ENCODE data around the gene DROSHA. TPM values are rescaled to one million over a fixed set of nuclear protein-coding genes. Genes with fewer than 3 reads are reported as not detected.

Gene DROSHA
- total RNA-seq, 3 donors from 2014 or later, result 46.6 to 72.4 (median 53.3) TPM

DNA sequence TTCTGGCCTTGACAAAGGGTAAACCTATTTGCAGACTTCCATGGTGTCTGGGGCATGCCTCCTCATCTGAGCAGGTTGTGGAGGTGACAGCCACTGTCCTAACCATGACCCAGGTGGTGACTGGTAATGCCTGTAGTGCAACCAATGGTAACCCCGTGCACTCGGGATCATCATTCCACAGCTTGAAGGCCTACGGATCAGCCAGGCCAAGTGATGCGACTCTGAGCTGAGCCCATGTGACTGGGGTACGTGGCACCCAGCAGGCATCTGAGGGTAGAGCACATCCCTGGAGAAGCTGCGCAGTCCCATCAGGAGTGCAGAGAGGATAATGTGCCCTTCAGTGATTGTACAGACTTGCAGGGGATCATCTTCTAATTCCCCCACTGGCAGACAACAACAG is 35.0 kb downstream of the DROSHA start:
- TF ChIP-seq, protein P1, sequence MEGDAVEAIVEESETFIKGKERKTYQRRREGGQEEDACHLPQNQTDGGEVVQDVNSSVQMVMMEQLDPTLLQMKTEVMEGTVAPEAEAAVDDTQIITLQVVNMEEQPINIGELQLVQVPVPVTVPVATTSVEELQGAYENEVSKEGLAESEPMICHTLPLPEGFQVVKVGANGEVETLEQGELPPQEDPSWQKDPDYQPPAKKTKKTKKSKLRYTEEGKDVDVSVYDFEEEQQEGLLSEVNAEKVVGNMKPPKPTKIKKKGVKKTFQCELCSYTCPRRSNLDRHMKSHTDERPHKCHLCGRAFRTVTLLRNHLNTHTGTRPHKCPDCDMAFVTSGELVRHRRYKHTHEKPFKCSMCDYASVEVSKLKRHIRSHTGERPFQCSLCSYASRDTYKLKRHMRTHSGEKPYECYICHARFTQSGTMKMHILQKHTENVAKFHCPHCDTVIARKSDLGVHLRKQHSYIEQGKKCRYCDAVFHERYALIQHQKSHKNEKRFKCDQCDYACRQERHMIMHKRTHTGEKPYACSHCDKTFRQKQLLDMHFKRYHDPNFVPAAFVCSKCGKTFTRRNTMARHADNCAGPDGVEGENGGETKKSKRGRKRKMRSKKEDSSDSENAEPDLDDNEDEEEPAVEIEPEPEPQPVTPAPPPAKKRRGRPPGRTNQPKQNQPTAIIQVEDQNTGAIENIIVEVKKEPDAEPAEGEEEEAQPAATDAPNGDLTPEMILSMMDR (IDR thresholded peaks at IDR 0.05), result no peak

DNA sequence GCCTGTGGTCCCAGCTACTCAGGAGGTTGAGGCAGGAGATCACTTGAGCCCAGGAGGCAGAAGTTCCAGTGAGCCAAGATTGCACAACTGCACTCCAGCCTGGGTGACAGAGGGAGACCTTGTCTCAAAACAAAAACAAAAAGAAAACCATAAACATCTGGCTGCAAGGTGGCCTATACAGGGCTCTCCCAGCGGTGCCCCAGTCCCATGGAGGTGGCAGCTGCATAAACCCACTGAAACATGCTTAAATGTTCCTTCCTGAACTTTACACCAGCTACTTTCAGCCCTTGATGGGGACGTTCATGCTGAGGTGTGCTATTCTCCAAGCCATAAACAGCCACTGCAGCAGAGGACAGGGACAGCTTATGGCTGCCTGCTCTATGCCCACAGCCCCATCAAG is 35.6 kb downstream of the DROSHA start:
- Histone ChIP-seq H3K4me1 (ENCODE audit: low read depth) (no peaks in the 10 kb centered on the region), H3K4me3 (no peak overlapping the region), H3K36me3 (ENCODE audit: low read depth) (no peaks in the 10 kb centered on the region), H3K9me3 (no peaks in the 10 kb centered on the region)
- no peak for ATAC-seq
- intact Hi-C loops (cut with DNase I, micrococcal nuclease), result no loop called here
- TF ChIP-seq, protein P1 (IDR thresholded peaks at IDR 0.05), result no peak
- DNase-seq, result no peak

More for the DNA sequence above, 35.0 kb downstream of the DROSHA start:
- no peak for ATAC-seq
- no peak overlapping the region for H3K4me3 ChIP-seq
- no peak for DNase-seq
- intact Hi-C loops (cut with DNase I, micrococcal nuclease), result no loop called here
- H3K9me3 ChIP-seq, result no peaks in the 10 kb centered on the region
- H3K4me1 ChIP-seq (ENCODE audit: low read depth), result no peaks in the 10 kb centered on the region
- H3K36me3 ChIP-seq (ENCODE audit: low read depth), result no peaks in the 10 kb centered on the region

DNA sequence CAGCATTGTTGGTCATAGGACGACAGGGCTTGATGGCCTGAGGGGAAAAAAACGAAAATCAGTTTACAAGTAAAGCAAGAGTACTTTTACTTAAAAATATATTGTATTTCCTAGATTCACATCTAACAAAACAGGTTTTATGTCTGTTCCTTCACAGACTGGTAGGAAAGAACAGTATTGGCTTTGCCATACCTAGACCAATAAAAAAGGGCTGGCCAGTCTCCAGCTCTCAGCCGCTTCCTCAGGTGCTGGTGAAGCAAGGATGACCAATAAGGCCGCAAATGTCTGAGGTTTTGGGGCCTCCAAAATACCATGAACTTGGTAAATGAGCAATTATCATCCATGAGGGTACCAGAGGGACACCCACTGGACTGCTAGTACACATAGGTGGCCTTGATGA is 36.6 kb downstream of the DROSHA start:
- TF ChIP-seq, protein P1 (IDR thresholded peaks at IDR 0.05), result no peak
- H3K9me3 ChIP-seq, result no peaks in the 10 kb centered on the region
- no peak for DNase-seq
- no peak overlapping the region for H3K4me3 ChIP-seq
- H3K4me1 ChIP-seq (ENCODE audit: low read depth), result no peaks in the 10 kb centered on the region
- ATAC-seq, result no peak
- H3K36me3 ChIP-seq (ENCODE audit: low read depth), result no peaks in the 10 kb centered on the region
- intact Hi-C loops (cut with DNase I, micrococcal nuclease), result no loop called here

DNA sequence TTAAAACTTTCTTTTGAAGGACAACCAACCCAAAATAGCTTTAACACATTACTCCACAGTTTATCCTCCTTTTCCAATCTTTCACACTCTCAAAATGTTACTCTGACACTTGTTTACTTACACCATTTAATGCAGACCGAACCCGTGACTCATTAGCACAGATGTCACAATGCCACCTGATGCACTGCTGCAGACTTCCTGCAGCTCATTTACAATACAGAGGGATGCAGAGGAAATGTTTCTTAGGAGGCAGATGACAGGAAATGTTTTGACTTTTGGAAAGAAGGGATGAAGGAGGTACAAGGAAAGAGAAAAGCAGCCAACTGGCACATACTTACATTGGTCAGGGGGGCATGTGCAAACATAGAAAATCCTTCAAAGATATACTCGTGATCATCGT is 39.0 kb downstream of the DROSHA start:
- TF ChIP-seq, protein P1 (IDR thresholded peaks at IDR 0.05), result no peak
- Histone ChIP-seq H3K4me3 (no peak overlapping the region), H3K4me1 (ENCODE audit: low read depth) (no peaks in the 10 kb centered on the region), H3K9me3 (no peaks in the 10 kb centered on the region), H3K36me3 (ENCODE audit: low read depth) (no peaks in the 10 kb centered on the region)
- ATAC-seq (no peak), DNase-seq (no peak)
- intact Hi-C loops (cut with DNase I, micrococcal nuclease), result no loop called here

DNA sequence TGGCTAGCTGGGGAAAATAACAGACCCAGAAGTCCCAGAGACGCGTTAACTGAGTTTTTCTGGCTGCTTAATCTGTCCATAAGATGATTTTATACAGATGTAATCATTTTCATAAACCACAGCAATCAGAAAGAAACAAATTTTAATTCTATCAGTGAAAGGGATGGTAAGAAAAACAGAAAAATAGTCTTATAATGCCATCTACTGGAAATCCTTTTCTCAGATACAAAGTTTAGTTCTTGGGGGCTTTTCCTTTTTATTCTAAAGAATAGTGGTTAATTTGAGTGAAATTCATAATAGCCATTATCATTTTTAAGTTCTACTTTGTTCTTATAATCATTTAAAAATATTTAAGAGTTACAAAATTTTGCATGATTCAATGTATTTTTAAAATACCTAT is 44.4 kb downstream of the DROSHA start:
- no peaks in the 10 kb centered on the region for H3K36me3 ChIP-seq (ENCODE audit: low read depth)
- H3K9me3 ChIP-seq, result no peaks in the 10 kb centered on the region
- no peak overlapping the region for H3K4me3 ChIP-seq
- TF ChIP-seq, protein P1 (IDR thresholded peaks at IDR 0.05), result no peak
- ATAC-seq (no peak), DNase-seq (no peak)
- intact Hi-C loops (cut with DNase I, micrococcal nuclease), result no loop called here
- peaks cover 6% of the 10 kb centered on the region for H3K4me1 ChIP-seq (ENCODE audit: low read depth)

DNA sequence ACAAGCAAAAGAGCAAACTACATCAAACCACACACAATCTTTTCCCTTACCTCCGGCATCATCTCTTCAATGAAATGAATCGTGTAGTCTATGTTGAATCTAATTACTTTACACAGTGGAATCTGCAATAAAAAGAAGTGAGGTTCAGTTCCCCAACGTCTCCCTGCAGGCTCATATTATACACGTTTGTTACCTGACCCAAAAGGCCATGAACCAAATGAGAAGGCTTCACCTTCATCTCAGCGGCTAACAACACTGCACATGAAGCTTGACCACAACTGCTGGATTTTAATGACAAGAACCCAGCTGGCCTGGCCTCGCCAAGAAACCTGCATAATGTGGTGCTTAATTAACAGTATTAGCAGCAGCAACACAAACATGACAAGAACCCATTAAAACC is 45.5 kb downstream of the DROSHA start:
- intact Hi-C loops (cut with DNase I, micrococcal nuclease), result no loop called here
- ATAC-seq, result no peak
- DNase-seq, result no peak
- H3K4me3 ChIP-seq, result no peak overlapping the region
- no peaks in the 10 kb centered on the region for H3K36me3 ChIP-seq (ENCODE audit: low read depth)
- TF ChIP-seq, protein P1 (IDR thresholded peaks at IDR 0.05), result no peak
- peaks cover 6% of the 10 kb centered on the region for H3K4me1 ChIP-seq (ENCODE audit: low read depth)
- no peaks in the 10 kb centered on the region for H3K9me3 ChIP-seq

Measured in mucosa of descending colon (tissue), 3 donors.